ENCODE measurements around the gene KRTAP20-3. TPM values are rescaled to one million over a fixed set of nuclear protein-coding genes. Genes with fewer than 3 reads are reported as not detected.

The KRTAP20-3 gene
- total RNA-seq, 8 experiments from 2014 or later, result not detected

Other genes starting within 250 kb of the KRTAP20-3 start
- gene KRTAP13-1, start 246.8 kb upstream of the KRTAP20-3 start, total RNA-seq, result not detected
- gene KRTAP13-3, start 216.9 kb upstream of the KRTAP20-3 start, total RNA-seq, result not detected
- under 1 TPM in 4 of 8 experiments, not detected in 4; 0.36 to 0.87 (median 0.62) TPM for gene KRTAP13-4, start 212.6 kb upstream of the KRTAP20-3 start, total RNA-seq
- gene KRTAP15-1, start 202.6 kb upstream of the KRTAP20-3 start, total RNA-seq, result under 1 TPM in 1 of 8 experiments, not detected in 7; 0.71 TPM
- gene KRTAP19-1, start 162.5 kb upstream of the KRTAP20-3 start, total RNA-seq, result under 1 TPM in 1 of 8 experiments, not detected in 7; 0.76 TPM
- gene KRTAP19-2, start 155.4 kb upstream of the KRTAP20-3 start, total RNA-seq, result not detected
- gene KRTAP19-3, start 150.9 kb upstream of the KRTAP20-3 start, total RNA-seq, result not detected
- gene KRTAP19-4, start 145.7 kb upstream of the KRTAP20-3 start, total RNA-seq, result not detected
- not detected for gene KRTAP19-5, start 140.7 kb upstream of the KRTAP20-3 start, total RNA-seq
- gene KRTAP19-6, start 101.0 kb upstream of the KRTAP20-3 start, total RNA-seq, result not detected
- not detected for gene KRTAP19-7, start 81.5 kb upstream of the KRTAP20-3 start, total RNA-seq
- gene KRTAP22-2, start 52.5 kb upstream of the KRTAP20-3 start, total RNA-seq, result not detected
- gene KRTAP6-3, start 50.4 kb upstream of the KRTAP20-3 start, total RNA-seq, result not detected
- gene KRTAP6-2, start 44.0 kb upstream of the KRTAP20-3 start, total RNA-seq, result not detected
- gene KRTAP22-1, start 41.8 kb upstream of the KRTAP20-3 start, total RNA-seq, result not detected
- not detected for gene KRTAP6-1, start 28.9 kb upstream of the KRTAP20-3 start, total RNA-seq
- not detected for gene KRTAP20-1, start 26.4 kb upstream of the KRTAP20-3 start, total RNA-seq
- gene KRTAP20-4, start 22.2 kb upstream of the KRTAP20-3 start, total RNA-seq, result not detected
- not detected for gene KRTAP20-2, start 7.7 kb upstream of the KRTAP20-3 start, total RNA-seq
- not detected for gene KRTAP21-3, start 75.9 kb downstream of the KRTAP20-3 start, total RNA-seq
- gene KRTAP21-2, start 104.4 kb downstream of the KRTAP20-3 start, total RNA-seq, result not detected
- gene KRTAP21-1, start 112.6 kb downstream of the KRTAP20-3 start, total RNA-seq, result not detected
- under 1 TPM in 1 of 8 experiments, not detected in 7; 0.71 TPM for gene KRTAP8-1, start 170.4 kb downstream of the KRTAP20-3 start, total RNA-seq
- gene KRTAP7-1, start 186.9 kb downstream of the KRTAP20-3 start, total RNA-seq, result under 1 TPM in 2 of 8 experiments, not detected in 6; 0.47 to 0.71 TPM
- under 1 TPM in 1 of 8 experiments, not detected in 7; 0.36 TPM for gene KRTAP11-1, start 238.7 kb downstream of the KRTAP20-3 start, total RNA-seq